ENCODE measurements around the gene PAQR5.

Gene PAQR5

GRCh38 chr15:69369631-69370030, 70.9 kb downstream of the PAQR5 start:
- TF ChIP-seq POLR2A (IDR thresholded peaks at IDR 0.05; ENCODE audit: extremely low read depth, insufficient read length) (no peak), MAX (IDR thresholded peaks at IDR 0.05; ENCODE audit: low read depth, low read length) (no peak), CTCF (IDR thresholded peaks at IDR 0.05; ENCODE audit: low read depth, low read length) (no peak), MYC (IDR thresholded peaks at IDR 0.05; ENCODE audit: low read depth, low read length) (no peak)

GRCh38 chr15:69373406-69373805, 74.7 kb downstream of the PAQR5 start:
- no peak overlapping the region for H3K4me3 ChIP-seq (ENCODE audit: low read depth, low read length)
- TF ChIP-seq POLR2A (IDR thresholded peaks at IDR 0.05; ENCODE audit: extremely low read depth, insufficient read length) (no peak), MYC (IDR thresholded peaks at IDR 0.05; ENCODE audit: low read depth, low read length) (no peak), MAX (IDR thresholded peaks at IDR 0.05; ENCODE audit: low read depth, low read length) (no peak), CTCF (IDR thresholded peaks at IDR 0.05; ENCODE audit: low read depth, low read length) (no peak)
- DNase-seq (ENCODE audit: low read depth): no peak

More at GRCh38 chr15:69369631-69370030, 70.9 kb downstream of the PAQR5 start:
- no peak overlapping the region for H3K4me3 ChIP-seq (ENCODE audit: low read depth, low read length)
- DNase-seq (ENCODE audit: low read depth): no peak

- H3K4me3 ChIP-seq (ENCODE audit: low read depth, low read length): no peak overlapping the region
- TF ChIP-seq MYC (IDR thresholded peaks at IDR 0.05; ENCODE audit: low read depth, low read length) (no peak), POLR2A (IDR thresholded peaks at IDR 0.05; ENCODE audit: extremely low read depth, insufficient read length) (no peak), MAX (IDR thresholded peaks at IDR 0.05; ENCODE audit: low read depth, low read length) (no peak), CTCF (IDR thresholded peaks at IDR 0.05; ENCODE audit: low read depth, low read length) (no peak)
- no peak for DNase-seq (ENCODE audit: low read depth)
Measured at GRCh38 chr15:69375151-69375790, 76.6 kb downstream of the PAQR5 start.

- H3K4me3 ChIP-seq (ENCODE audit: low read depth, low read length): no peak overlapping the region
- no peak for DNase-seq (ENCODE audit: low read depth)
- TF ChIP-seq MAX (IDR thresholded peaks at IDR 0.05; ENCODE audit: low read depth, low read length) (no peak), MYC (IDR thresholded peaks at IDR 0.05; ENCODE audit: low read depth, low read length) (no peak), CTCF (IDR thresholded peaks at IDR 0.05; ENCODE audit: low read depth, low read length) (no peak), POLR2A (IDR thresholded peaks at IDR 0.05; ENCODE audit: extremely low read depth, insufficient read length) (no peak)
Measured at GRCh38 chr15:69377216-69377970, 78.7 kb downstream of the PAQR5 start.

GRCh38 chr15:69380100-69380725, 81.5 kb downstream of the PAQR5 start:
- no peak for TF ChIP-seq POLR2A (IDR thresholded peaks at IDR 0.05; ENCODE audit: extremely low read depth, insufficient read length)
- TF ChIP-seq CTCF (IDR thresholded peaks at IDR 0.05; ENCODE audit: low read depth, low read length): peak; percentile 24
- H3K4me3 ChIP-seq (ENCODE audit: low read depth, low read length): no peak overlapping the region
- peak; percentile 28 for DNase-seq (ENCODE audit: low read depth)

Measured in NB4 (cell line).